Activated CD4-positive, alpha-beta T cell treated with anti-CD3 and anti-CD28 coated beads, Interleukin-2, amount 10 ng/mL, durations not matched to agents 24 days and 14 days (primary cell): ENCODE results near the gene DENND1A. TPM values are rescaled to one million over a fixed set of nuclear protein-coding genes. Genes with fewer than 3 reads are reported as not detected.

Experiments used
- DNase-seq: peaks from one replicate; pipeline ENCODE4 v3.0.0; 2022
- H3K27ac Mint-ChIP-seq: one replicate; pipeline ENCODE4 v1.8.0; 2022; ENCODE audit warnings: mild to moderate bottlenecking, mixed read lengths
- H3K27me3 Mint-ChIP-seq: one replicate; pipeline ENCODE4 v1.8.0; 2022; ENCODE audit warnings: mixed read lengths
- H3K36me3 Mint-ChIP-seq: one replicate; pipeline ENCODE4 v1.8.0; 2022; ENCODE audit warnings: low read depth, mild to moderate bottlenecking, mixed read lengths
- H3K4me1 Mint-ChIP-seq: one replicate; pipeline ENCODE4 v1.8.0; 2021; ENCODE audit warnings: mixed read lengths
- H3K4me3 Mint-ChIP-seq: one replicate; pipeline ENCODE4 v1.8.0; 2022; ENCODE audit warnings: mild to moderate bottlenecking, moderate library complexity, mixed read lengths
- H3K9me3 Mint-ChIP-seq: one replicate; pipeline ENCODE4 v1.8.0; 2021; ENCODE audit warnings: mixed read lengths
- intact Hi-C: fragments of 100-400 bp; cut with micrococcal nuclease; formaldehyde crosslinking; loops from one replicate; pipeline ENCODE4 v1.15.1; 2023
- total RNA-seq: library from RNA; stranded (reverse); gene quantifications from 2 replicates; pipeline ENCODE4 v1.2.3, GENCODE V29; 2022

DENND1A gene
- total RNA-seq, 1 donor from 2014 or later = 25.2 TPM

DNA sequence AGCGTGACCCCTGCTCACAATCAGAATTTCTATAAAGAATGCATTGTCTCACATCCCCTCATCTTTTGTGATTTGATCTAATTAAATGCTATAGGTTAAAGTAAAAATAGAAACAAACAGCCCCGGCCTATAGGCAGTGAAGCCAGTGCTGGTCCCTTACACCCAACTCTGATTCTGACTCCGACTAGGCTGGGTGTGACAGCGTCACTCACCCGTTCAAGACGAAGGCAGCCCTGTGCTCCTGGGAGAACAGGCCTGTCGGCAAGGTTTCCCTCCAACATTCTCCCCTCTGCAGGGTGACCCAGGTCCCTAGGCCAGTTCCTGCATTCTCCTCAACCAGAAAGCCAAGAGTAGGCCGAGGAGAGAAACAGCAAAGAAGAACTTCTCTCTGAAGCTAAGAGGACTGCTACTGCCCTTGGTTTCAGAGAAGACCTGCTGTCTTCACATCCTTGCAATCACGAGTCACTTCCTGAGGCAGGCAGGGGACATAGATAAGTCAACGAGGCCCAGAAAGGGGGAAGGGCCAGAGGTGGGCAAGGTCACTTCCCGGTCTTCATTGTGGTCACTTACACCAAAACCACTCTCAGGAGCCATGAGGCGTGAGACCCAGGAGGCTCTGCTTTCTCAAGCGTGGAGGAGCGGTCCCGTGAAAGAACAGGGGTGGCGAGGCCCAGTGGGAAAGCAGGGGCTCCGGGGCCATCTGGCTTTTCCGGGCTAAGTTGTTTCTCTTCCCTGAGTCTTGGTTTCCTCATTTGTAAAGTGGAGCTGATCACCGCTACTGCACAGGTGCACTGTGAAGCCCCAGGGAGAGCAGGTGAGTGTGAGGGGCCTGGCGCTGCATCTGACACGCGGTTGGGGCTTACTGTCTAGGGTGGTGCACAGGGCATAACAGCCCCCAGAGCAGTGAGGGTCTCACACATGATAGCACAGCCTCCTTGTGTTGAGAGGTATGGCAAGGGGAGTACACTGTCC lies 373.2 kb downstream of the DENND1A start:
- Mint-ChIP-seq H3K27ac (no peak overlapping the region), H3K4me1 (peaks cover 4% of the 10 kb centered on the region), H3K36me3 (peaks cover 7% of the 10 kb centered on the region), H3K4me3 (no peak overlapping the region), H3K27me3 (no peaks in the 10 kb centered on the region), H3K9me3 (peaks cover 8% of the 10 kb centered on the region)
- DNase-seq = no peak
- intact Hi-C loops = no loop called here

DNA sequence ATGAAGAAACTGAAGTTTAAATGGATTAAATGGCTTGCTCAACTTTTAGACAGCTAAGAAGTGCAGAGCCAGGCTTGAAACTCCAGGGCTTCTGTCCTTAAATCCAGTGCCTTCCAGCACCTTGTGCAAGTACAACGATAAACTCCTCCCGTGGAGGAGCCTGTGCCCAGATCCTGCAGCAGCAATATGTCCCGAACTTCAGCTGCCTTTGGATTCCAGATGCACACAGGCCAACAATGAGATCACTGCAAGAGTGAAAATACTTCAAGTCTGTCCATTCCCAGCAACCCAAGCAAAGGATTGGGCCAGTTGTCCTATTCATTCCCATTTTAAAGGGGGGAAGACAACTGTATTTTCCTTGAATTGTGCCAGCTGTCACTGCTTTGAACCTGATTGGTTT lies 374.3 kb downstream of the DENND1A start:
- Mint-ChIP-seq H3K4me3 (no peak overlapping the region), H3K36me3 (peaks cover 4% of the 10 kb centered on the region), H3K9me3 (no peaks in the 10 kb centered on the region), H3K27ac (no peak overlapping the region), H3K4me1 (peaks cover 4% of the 10 kb centered on the region), H3K27me3 (no peaks in the 10 kb centered on the region)
- DNase-seq = no peak
- intact Hi-C loops = no loop called here

DNA sequence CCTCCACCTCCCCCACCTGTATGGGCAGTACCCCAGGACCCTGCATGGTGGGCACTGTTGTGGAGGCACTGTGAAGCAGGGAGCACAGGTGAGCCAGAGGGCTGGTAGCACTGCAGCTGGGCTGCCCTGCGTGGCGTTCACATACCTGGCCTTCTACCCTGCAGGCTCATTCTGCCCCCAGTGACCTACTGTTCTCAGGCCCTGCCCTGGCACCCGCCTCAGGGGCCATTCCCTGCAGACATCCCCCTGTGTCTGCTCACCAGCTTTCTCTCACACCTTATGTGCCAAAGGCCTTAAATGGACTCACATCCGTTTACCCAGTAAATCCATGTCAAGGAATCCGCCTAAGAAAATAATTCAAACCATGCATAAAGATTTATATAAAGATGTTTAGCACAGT lies 377.4 kb downstream of the DENND1A start:
- no peak overlapping the region for H3K4me3 Mint-ChIP-seq
- H3K27me3 Mint-ChIP-seq = no peaks in the 10 kb centered on the region
- no peaks in the 10 kb centered on the region for H3K9me3 Mint-ChIP-seq
- peaks cover 22% of the 10 kb centered on the region for H3K4me1 Mint-ChIP-seq
- intact Hi-C loops = no loop called here
- H3K27ac Mint-ChIP-seq = no peak overlapping the region
- DNase-seq = no peak
- H3K36me3 Mint-ChIP-seq = peaks cover 6% of the 10 kb centered on the region

DNA sequence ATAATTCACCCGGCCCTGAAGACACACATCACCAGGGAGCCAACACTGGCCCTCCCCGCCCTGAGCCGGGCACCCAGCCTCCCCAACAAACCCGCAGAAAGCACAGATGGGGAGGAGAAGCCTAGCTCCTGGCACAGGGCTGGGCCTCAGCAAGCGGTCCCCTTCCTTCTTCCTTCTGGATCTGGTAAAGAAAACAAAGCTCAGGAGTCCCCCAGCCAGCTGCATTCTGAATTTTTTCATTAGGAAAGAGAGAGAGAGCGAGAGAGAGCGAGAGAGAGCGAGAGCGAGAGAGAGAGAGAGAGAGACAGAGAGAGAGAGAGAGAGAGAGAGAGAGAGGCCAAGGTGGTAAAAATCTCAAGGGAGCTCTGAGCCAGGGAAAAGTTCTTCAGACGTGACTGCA lies 378.2 kb downstream of the DENND1A start:
- Mint-ChIP-seq H3K4me3 (no peak overlapping the region), H3K36me3 (peaks cover 6% of the 10 kb centered on the region), H3K27ac (no peak overlapping the region), H3K27me3 (no peaks in the 10 kb centered on the region), H3K4me1 (peaks cover 20% of the 10 kb centered on the region), H3K9me3 (no peaks in the 10 kb centered on the region)
- no peak for DNase-seq
- intact Hi-C loops = no loop called here

DNA sequence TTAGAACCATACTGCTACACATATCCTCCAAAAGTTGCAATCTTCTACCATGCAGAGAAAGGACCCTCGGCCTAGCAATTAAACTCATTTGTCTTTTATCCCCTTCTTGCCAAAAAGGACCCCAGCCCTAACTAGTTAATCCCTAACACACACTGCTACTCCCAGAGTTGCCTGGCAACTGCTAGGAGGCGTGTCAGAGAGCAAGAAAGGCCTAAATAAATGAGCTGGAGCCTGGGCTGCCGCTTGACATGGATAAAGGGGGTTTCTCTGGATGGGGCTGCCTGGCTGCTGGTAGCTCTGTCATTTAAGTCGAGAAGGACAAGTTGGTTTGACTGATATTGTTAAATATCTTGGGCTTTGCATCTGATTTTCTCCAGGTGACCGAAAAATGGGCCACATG lies 379.1 kb downstream of the DENND1A start:
- DNase-seq = no peak
- intact Hi-C loops = no loop called here
- Mint-ChIP-seq H3K36me3 (peaks cover 6% of the 10 kb centered on the region), H3K9me3 (no peaks in the 10 kb centered on the region), H3K27me3 (no peaks in the 10 kb centered on the region), H3K4me3 (no peak overlapping the region), H3K4me1 (peaks cover 18% of the 10 kb centered on the region), H3K27ac (no peak overlapping the region)

DNA sequence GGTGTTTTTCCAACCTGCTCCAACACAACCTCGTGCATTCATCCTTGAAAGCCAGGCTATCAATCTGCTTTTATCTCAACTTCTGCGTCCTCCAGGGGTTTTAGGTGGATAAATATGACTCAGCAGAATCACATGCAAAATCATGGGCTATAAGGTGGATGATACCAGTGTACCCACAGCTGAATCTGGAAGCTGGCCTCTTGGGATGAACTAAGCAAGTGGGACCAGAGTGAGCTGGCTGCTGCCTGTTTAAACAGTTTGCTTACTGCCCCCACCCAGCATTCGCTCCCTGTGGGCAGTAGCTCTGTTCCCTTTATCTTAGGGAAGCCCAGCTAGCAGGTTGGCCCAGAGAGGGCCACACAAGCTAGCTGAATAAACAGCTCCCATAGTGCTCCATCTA lies 379.9 kb downstream of the DENND1A start:
- Mint-ChIP-seq H3K9me3 (no peaks in the 10 kb centered on the region), H3K4me1 (peaks cover 18% of the 10 kb centered on the region), H3K36me3 (peaks cover 2% of the 10 kb centered on the region), H3K27ac (no peak overlapping the region), H3K4me3 (no peak overlapping the region), H3K27me3 (no peaks in the 10 kb centered on the region)
- no peak for DNase-seq
- intact Hi-C loops = no loop called here

DNA sequence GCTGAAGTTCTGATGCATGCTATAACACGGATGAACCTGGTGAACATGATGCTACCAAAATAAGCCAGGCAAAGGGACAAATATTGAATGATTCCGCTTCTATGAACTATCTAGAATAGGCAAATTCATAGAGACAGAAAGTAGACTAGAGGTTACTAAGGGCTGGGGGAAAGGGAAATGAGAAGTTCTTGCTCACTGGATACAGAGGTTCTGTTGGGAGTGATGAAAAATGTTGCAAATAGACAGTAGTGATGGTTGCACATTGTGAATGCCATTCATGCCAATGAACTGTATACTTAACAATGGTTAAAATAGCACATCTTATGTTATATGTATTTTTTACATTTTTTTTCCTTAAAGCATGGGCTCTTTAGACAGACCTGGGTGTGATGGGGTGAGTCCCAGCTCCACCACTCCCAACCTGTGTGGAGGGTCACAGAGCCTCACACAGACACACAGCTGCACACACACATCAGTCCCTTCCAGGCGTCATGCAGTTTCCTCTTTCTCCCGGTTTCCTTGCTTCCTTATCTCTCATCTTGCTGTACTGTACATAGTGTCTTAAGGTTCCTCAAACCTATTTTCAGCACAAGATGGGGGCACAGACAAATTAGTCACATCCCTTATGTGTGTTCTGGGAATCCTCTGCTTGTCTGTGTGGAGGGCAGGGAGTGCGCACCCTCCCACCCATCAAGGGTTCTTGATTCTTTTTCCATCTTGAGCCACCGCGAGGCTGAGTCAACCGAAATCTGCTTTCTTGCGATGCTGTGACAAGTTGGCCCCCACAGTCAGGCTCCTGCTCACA lies 381.0 kb downstream of the DENND1A start:
- no peak for DNase-seq
- intact Hi-C loops = loop anchor here (1.0 to 2.0 kb wide), 3 partner anchors 92 to 450 kb away; no protein-coding TSS in a partner anchor
- Mint-ChIP-seq H3K27me3 (no peaks in the 10 kb centered on the region), H3K9me3 (no peaks in the 10 kb centered on the region), H3K27ac (peak overlapping the region; percentile 68), H3K4me3 (peak overlapping the region; percentile 15), H3K4me1 (peaks cover 18% of the 10 kb centered on the region), H3K36me3 (peaks cover 2% of the 10 kb centered on the region)

DNA sequence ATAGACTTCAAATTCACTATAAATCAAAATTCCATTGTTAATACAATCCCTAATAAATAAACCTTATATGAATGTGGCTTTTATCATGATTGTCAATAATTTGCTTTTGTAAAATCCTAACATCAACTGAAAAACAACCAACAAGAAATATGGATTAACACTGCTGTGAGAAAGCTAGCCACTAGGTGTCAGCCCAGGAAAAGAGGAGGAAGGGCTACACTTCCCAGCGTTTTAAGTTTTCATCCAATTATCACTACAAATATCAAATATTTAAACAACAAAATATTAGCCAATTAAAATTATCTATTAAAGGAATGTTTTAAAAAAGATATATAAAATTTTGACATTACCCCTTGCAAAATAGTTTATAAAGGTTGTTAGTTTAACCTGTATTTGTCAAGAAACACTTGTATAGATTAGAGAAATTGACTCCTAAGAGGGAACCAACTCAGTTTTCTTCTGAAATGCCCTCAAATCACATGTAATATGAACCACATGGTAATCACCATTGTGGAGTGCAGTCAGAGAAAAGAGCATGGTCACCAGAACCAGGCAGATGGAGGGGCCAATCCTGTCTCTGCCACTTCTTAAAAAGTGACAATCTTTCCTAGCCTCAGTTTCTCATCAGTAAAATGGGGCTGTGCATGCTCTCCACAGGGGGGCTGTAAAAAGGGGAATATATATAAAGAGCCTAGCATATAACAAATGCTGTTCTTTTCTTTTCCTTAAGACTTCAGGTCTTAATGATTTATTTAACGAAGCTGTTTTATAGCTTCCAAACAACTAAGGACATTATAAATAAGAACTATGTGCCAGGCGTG lies 385.7 kb downstream of the DENND1A start:
- Mint-ChIP-seq H3K36me3 (peaks cover 1% of the 10 kb centered on the region), H3K9me3 (no peaks in the 10 kb centered on the region), H3K27ac (no peak overlapping the region), H3K4me3 (no peak overlapping the region), H3K4me1 (peaks cover 7% of the 10 kb centered on the region), H3K27me3 (peaks cover 1% of the 10 kb centered on the region)
- DNase-seq = peak; percentile 68
- intact Hi-C loops = loop anchor here (1.0 kb wide), 1 partner anchor 497 kb away; no protein-coding TSS in a partner anchor

DNA sequence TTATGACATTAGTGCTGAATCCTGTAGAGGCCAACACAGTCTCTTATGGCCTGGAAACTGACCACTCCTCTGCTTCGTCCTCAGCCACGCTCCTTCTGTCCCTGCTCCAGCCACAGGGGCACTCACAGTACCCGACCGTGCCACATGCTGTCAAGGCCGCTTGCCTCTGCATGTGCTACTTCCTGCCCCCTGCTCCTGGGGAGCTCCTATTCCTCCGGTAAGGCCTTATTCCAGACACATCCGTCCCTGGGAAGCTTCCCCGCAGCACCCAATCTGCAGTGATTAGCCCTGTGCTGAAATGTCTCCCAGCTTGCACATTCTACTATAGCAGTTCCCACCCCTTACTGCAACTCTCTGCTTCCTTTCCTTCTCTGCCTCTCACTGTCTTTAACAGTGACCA lies 386.4 kb downstream of the DENND1A start:
- DNase-seq = no peak
- Mint-ChIP-seq H3K4me3 (no peak overlapping the region), H3K36me3 (no peaks in the 10 kb centered on the region), H3K4me1 (no peaks in the 10 kb centered on the region), H3K27me3 (peaks cover 1% of the 10 kb centered on the region), H3K27ac (no peak overlapping the region), H3K9me3 (no peaks in the 10 kb centered on the region)
- intact Hi-C loops = no loop called here

DNA sequence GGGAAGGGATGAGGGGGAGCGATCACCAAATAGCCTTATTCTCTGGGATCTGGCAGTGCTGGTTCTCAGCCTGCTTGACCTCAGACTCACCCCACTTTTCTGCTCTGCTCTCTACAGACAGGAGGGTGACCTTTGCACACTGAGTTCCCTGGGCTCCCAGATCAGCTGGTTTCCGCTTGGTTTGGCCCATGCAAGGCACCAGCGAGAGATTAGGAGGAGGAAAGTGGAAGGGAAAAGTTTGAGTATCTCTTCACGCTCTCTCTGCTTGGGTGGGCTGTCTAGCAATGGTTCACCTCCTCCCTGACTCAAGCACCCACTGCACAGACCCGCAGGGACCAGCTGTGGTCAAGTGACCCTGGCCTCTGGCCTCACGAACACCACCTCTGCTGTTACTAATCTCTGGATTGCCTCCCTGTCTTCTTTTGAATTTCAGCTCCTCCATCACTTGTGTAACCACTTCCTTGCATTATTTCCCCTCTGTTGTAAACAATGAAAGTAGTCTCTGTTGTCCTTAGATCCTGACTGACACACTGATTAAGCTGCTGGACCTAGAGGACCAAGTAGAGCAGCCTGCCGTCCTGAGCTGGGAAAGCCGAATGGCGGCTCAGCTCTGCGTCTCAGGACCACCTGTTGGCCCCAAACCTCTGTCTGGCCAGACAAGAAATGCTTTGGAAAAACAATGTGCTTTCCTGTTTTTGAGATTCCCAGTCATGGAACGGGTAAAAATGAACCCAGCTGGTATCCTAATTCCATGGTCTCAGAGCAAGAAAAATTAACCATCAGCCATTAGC lies 387.3 kb downstream of the DENND1A start:
- no peaks in the 10 kb centered on the region for H3K36me3 Mint-ChIP-seq

DNA sequence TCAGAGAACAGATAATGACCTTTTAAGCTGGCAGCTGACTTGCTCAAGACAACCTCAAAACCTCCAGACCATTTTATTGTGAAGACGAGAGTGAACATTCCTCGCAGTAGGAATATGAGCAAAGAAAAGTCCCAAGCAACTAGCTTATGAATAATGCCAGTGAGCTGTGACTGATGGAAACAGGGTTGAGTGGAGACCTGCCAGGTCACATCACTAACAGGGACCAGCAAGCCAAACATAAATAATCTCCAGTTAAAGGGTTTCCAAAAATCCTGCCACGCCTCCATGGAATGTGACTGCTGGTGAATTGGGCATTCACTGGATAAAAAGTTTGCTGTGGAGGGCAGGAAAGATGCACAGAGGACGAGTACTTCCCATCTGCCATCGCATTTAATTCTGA lies 388.5 kb downstream of the DENND1A start:
- H3K27me3 Mint-ChIP-seq = peaks cover 1% of the 10 kb centered on the region
- DNase-seq = no peak
- H3K4me1 Mint-ChIP-seq = peaks cover 6% of the 10 kb centered on the region
- no peaks in the 10 kb centered on the region for H3K9me3 Mint-ChIP-seq
- H3K4me3 Mint-ChIP-seq = no peak overlapping the region
- no peak overlapping the region for H3K27ac Mint-ChIP-seq
- H3K36me3 Mint-ChIP-seq = no peaks in the 10 kb centered on the region
- intact Hi-C loops = no loop called here

More for the DNA sequence above, 387.3 kb downstream of the DENND1A start:
- intact Hi-C loops = no loop called here
- Mint-ChIP-seq H3K9me3 (no peaks in the 10 kb centered on the region), H3K27ac (no peak overlapping the region), H3K4me3 (no peak overlapping the region), H3K27me3 (peaks cover 1% of the 10 kb centered on the region), H3K4me1 (no peaks in the 10 kb centered on the region)
- DNase-seq = no peak

DNA sequence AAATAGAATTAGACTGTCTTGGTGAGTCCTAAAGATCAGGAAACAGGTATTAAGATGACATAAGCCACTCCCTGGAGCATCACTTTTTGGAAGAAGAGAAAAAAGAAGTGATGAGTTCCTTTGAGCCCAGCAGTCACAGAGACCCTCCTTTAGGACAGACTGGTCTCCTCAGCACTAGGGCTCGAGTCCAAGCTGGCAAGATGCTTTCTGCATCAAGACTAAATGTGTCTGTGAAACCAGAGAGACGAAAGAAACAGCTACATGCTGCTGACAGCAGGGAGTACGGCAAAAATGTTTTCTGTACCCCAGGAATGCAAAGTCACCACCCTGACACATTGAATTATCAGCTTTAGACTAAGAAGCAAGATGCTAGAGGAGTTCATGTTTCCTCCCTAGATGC lies 389.5 kb downstream of the DENND1A start:
- no peaks in the 10 kb centered on the region for H3K9me3 Mint-ChIP-seq

DNA sequence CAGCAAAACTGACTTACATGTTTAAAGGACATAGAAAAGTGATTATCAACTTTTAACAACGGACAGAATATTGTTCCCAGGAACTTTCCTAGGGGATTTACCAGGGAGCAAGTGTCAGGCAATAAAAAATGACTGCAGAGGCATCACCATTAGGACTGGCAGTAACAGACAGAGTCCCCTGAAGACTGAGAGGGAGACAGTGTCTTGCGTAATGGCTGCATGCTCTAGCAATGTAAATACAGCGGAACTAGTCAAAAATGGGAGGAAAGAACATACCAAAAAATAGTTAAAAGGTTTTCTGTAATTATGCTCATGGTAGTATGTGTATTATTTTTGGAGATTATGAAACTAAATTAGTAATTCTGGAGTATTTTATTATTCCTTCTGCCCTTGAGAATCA lies 392.1 kb downstream of the DENND1A start:
- peaks cover 7% of the 10 kb centered on the region for H3K4me1 Mint-ChIP-seq
- H3K9me3 Mint-ChIP-seq = no peaks in the 10 kb centered on the region
- no peak for DNase-seq
- H3K27ac Mint-ChIP-seq = no peak overlapping the region
- H3K36me3 Mint-ChIP-seq = peaks cover 3% of the 10 kb centered on the region
- H3K4me3 Mint-ChIP-seq = no peak overlapping the region
- H3K27me3 Mint-ChIP-seq = peaks cover 1% of the 10 kb centered on the region
- intact Hi-C loops = no loop called here

More for the DNA sequence above, 389.5 kb downstream of the DENND1A start:
- Mint-ChIP-seq H3K36me3 (no peaks in the 10 kb centered on the region), H3K27ac (no peak overlapping the region), H3K27me3 (peaks cover 1% of the 10 kb centered on the region), H3K4me3 (no peak overlapping the region), H3K4me1 (peaks cover 7% of the 10 kb centered on the region)
- no peak for DNase-seq
- intact Hi-C loops = no loop called here
